Measurements from ENCODE around the gene PLXNA4.

- TF ChIP-seq ZNF512 (CRISPR knock-in tag; IDR thresholded peaks at IDR 0.05; ENCODE audit: borderline replicate concordance) (no peak), MLX (CRISPR knock-in tag; IDR thresholded peaks at IDR 0.05) (no peak), PRDM15 (CRISPR knock-in tag; IDR thresholded peaks at IDR 0.05) (no peak), NFE2L1 (CRISPR knock-in tag; IDR thresholded peaks at IDR 0.05) (no peak), CTCF (IDR thresholded peaks at IDR 0.05) (no peak), ATF1 (CRISPR knock-in tag; IDR thresholded peaks at IDR 0.05) (no peak), TP53 (CRISPR knock-in tag; IDR thresholded peaks at IDR 0.05) (no peak), USF1 (CRISPR knock-in tag; IDR thresholded peaks at IDR 0.05) (no peak), SP1 (CRISPR knock-in tag; conservative IDR thresholded peaks at IDR 0.05) (no peak), JUN (CRISPR knock-in tag; IDR thresholded peaks at IDR 0.05) (no peak)
- TF ChIP-seq, protein P1, sequence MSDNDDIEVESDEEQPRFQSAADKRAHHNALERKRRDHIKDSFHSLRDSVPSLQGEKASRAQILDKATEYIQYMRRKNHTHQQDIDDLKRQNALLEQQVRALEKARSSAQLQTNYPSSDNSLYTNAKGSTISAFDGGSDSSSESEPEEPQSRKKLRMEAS (CRISPR knock-in tag; IDR thresholded peaks at IDR 0.05), result no peak
- TF ChIP-seq, protein P2, sequence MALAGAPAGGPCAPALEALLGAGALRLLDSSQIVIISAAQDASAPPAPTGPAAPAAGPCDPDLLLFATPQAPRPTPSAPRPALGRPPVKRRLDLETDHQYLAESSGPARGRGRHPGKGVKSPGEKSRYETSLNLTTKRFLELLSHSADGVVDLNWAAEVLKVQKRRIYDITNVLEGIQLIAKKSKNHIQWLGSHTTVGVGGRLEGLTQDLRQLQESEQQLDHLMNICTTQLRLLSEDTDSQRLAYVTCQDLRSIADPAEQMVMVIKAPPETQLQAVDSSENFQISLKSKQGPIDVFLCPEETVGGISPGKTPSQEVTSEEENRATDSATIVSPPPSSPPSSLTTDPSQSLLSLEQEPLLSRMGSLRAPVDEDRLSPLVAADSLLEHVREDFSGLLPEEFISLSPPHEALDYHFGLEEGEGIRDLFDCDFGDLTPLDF (CRISPR knock-in tag; IDR thresholded peaks at IDR 0.05), result no peak
Observed at GRCh38 chr7:132404261-132404660, 172.0 kb downstream of the PLXNA4 start.

Measured in WTC11 (cell line).